GM23248 (cell line): ENCODE results near the gene RGS13. TPM values are rescaled to one million over a fixed set of nuclear protein-coding genes. Genes with fewer than 3 reads are reported as not detected.

ENCODE experiments used
- DNase-seq: peaks from one replicate; pipeline ENCODE4 v3.0.0-alpha.2; 2015
- H2AFZ ChIP-seq: fragments of 200-600 bp; sonication (generic); 2 replicates; pipeline ENCODE4 v1.6.1; 2016; ENCODE audit warnings: antibody characterized with exemption
- H3F3A ChIP-seq: fragments of 200-600 bp; sonication (generic); 2 replicates; pipeline ENCODE4 v1.6.1; 2016; ENCODE audit warnings: mild to moderate bottlenecking, antibody characterized with exemption, mixed run types; ENCODE audit not compliant: insufficient read depth
- H3K27ac ChIP-seq: fragments of 200-600 bp; sonication (generic); 2 replicates; pipeline ENCODE4 v1.5.1; 2016; ENCODE audit warnings: mild to moderate bottlenecking
- H3K27me3 ChIP-seq: fragments of 200-600 bp; sonication (generic); replicated peaks from 2 replicates; pipeline ENCODE4 v1.6.1; 2016; ENCODE audit warnings: mild to moderate bottlenecking; ENCODE audit not compliant: insufficient read depth
- H3K36me3 ChIP-seq: fragments of 200-600 bp; sonication (generic); 2 replicates; pipeline ENCODE4 v1.6.1; 2016; ENCODE audit warnings: low read depth, mild to moderate bottlenecking
- H3K4me1 ChIP-seq: fragments of 200-600 bp; sonication (generic); 2 replicates; pipeline ENCODE4 v1.6.1; 2016; ENCODE audit warnings: mild to moderate bottlenecking; ENCODE audit not compliant: insufficient read depth
- H3K4me2 ChIP-seq: fragments of 200-600 bp; sonication (generic); one replicate; pipeline ENCODE4 v1.6.1; 2016; ENCODE audit warnings: mild to moderate bottlenecking; ENCODE audit not compliant: unreplicated experiment
- H3K4me3 ChIP-seq: fragments of 200-600 bp; sonication (generic); 2 replicates; pipeline ENCODE4 v1.5.1; 2016; ENCODE audit warnings: mild to moderate bottlenecking
- H3K79me2 ChIP-seq: fragments of 200-600 bp; sonication (generic); 2 replicates; pipeline ENCODE4 v1.6.1; 2016; ENCODE audit warnings: mild to moderate bottlenecking; ENCODE audit not compliant: insufficient read depth
- H3K9ac ChIP-seq: fragments of 200-600 bp; sonication (generic); 2 replicates; pipeline ENCODE4 v1.6.1; 2016; ENCODE audit warnings: mild to moderate bottlenecking
- H3K9me2 ChIP-seq: fragments of 200-600 bp; sonication (generic); 2 replicates; pipeline ENCODE4 v1.6.1; 2016; ENCODE audit warnings: mixed run types, mild to moderate bottlenecking, moderate library complexity; ENCODE audit not compliant: insufficient read depth
- H3K9me3 ChIP-seq: fragments of 200-600 bp; sonication (generic); one replicate; pipeline ENCODE4 v1.6.1; 2017; ENCODE audit warnings: low read depth
- H4K20me1 ChIP-seq: fragments of 200-600 bp; sonication (generic); 2 replicates; pipeline ENCODE4 v1.6.0; 2016; ENCODE audit not compliant: insufficient read depth
- EZH2 ChIP-seq: fragments of 200-600 bp; sonication (generic); IDR thresholded peaks from 2 replicates; pipeline ENCODE4 v1.6.1; 2018; ENCODE audit warnings: antibody characterized with exemption, mild to moderate bottlenecking; ENCODE audit not compliant: insufficient read depth, poor library complexity, severe bottlenecking
- EZH2phosphoT487 ChIP-seq: fragments of 200-600 bp; sonication (generic); IDR thresholded peaks from 2 replicates; pipeline ENCODE4 v1.6.1; 2018; ENCODE audit warnings: antibody characterized with exemption, moderate library complexity, mild to moderate bottlenecking, low read depth; ENCODE audit not compliant: insufficient read depth
- WGBS, 2 experiments: methylation state at CpG; one replicate each; pipeline ENCODE4 v1.1.6; 2015 to 2017; ENCODE audit warnings: low lambda C conversion rate in 2 of 2, low coverage in 1 of 2; ENCODE audit errors: missing lambda C conversion rate in 2 of 2; 5-methylcytosine and 5-hydroxymethylcytosine counted together
- in situ Hi-C: fragments of 300-500 bp; cut with MboI; formaldehyde crosslinking; loops from 2 replicates; pipeline ENCODE4 v1.15.0; 2020
- polyA plus RNA-seq: library from polyadenylated mRNA; unstranded; fragments of >200 nt; fragmentation: Nextera tagmentation; extraction: Ambion mirVana; gene quantifications from 2 replicates; pipeline ENCODE4 v1.2.1, GENCODE V29; 2016
- total RNA-seq: library from RNA; depleted of rRNA; stranded (reverse); fragments of >200 nt; shearing (Covaris generic); gene quantifications from 2 replicates; pipeline ENCODE4 v1.2.3, GENCODE V29; 2014

Gene RGS13
- total and polyA plus RNA-seq, 2 experiments from 2014 or later, result not detected

DNA sequence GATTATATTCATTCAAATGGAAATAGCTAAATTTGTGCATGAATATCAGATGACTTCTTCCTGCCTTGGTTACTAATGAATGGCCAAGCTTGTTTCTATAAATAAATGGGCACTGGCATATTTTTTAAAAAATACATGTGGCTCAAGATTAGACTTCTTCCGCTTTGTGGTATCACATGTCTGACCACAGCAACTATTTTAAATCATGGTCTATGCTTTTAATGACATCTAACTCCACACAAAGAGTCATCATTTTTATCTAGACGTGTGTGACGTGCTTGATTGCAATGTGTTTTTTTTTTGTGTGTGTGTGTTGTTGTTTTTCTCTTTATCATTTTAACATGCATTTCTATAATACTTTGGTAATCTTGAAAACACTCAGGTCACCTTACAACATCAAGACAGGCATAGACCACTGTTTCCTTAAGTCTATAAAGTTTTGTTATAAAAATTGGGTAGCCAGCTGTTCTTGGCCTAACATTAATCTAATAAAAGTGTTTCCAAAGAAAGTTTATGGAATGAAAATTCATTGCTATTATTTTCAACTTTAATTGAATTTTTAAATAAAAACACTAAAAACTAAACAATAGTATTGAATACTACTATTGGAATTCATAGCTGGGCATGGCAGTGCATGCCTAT lies 30.8 kb upstream of the RGS13 start:
- no peaks in the 10 kb centered on the region for H3K9me2 ChIP-seq
- no peak overlapping the region for H3K4me3 ChIP-seq
- no peak overlapping the region for H2AFZ ChIP-seq
- H3K4me2 ChIP-seq, result no peak overlapping the region
- peaks cover 7% of the 10 kb centered on the region; the same call in 1 of the 2 replicates for H3K4me1 ChIP-seq
- H3K79me2 ChIP-seq, result no peaks in the 10 kb centered on the region
- no peak overlapping the region for H3K9ac ChIP-seq
- TF ChIP-seq EZH2phosphoT487 (no peak), EZH2 (no peak)
- H3F3A ChIP-seq, result no peaks in the 10 kb centered on the region
- H3K27me3 ChIP-seq, result no peaks in the 10 kb centered on the region
- peak; percentile 9 for DNase-seq
- no peaks in the 10 kb centered on the region for H3K36me3 ChIP-seq
- in situ Hi-C loops, result no loop called here
- no peaks in the 10 kb centered on the region for H3K9me3 ChIP-seq
- no peaks in the 10 kb centered on the region for H4K20me1 ChIP-seq
- no peak overlapping the region for H3K27ac ChIP-seq
- WGBS, 2 experiments, result 80 to 88% methylated on average over 3 of the region's 3 CpGs

DNA sequence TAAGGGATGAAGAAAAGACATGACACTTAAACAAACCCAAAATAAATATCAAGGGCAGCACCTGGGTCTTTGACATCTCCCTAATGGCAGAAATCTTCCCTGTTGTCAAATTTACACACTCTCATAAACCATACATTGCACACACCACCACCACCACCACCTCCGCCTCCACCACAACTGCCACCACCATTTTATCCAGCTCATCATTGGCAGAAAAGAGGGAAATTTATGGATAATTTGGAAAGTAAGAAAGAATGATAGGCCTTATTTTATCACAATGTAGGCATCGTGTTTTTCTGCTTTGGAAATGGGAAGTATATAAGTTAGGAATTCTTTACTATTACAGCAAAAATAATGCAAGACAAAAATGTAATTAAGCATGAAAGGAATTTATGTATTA lies 27.3 kb upstream of the RGS13 start:
- Histone ChIP-seq H3K4me3 (no peak overlapping the region), H3K27ac (no peak overlapping the region), H3K9me3 (no peaks in the 10 kb centered on the region), H3K4me1 (no peaks in the 10 kb centered on the region), H3K79me2 (no peaks in the 10 kb centered on the region), H2AFZ (no peak overlapping the region), H3K36me3 (no peaks in the 10 kb centered on the region), H3K4me2 (no peak overlapping the region), H3K9ac (no peak overlapping the region), H4K20me1 (no peaks in the 10 kb centered on the region), H3K27me3 (no peaks in the 10 kb centered on the region), H3K9me2 (no peaks in the 10 kb centered on the region), H3F3A (no peaks in the 10 kb centered on the region)
- no peak for DNase-seq
- 66 to 70% methylated on average over 2 of the region's 2 CpGs for WGBS, 2 experiments
- no peak for TF ChIP-seq EZH2phosphoT487
- TF ChIP-seq EZH2, result no peak
- in situ Hi-C loops, result no loop called here

DNA sequence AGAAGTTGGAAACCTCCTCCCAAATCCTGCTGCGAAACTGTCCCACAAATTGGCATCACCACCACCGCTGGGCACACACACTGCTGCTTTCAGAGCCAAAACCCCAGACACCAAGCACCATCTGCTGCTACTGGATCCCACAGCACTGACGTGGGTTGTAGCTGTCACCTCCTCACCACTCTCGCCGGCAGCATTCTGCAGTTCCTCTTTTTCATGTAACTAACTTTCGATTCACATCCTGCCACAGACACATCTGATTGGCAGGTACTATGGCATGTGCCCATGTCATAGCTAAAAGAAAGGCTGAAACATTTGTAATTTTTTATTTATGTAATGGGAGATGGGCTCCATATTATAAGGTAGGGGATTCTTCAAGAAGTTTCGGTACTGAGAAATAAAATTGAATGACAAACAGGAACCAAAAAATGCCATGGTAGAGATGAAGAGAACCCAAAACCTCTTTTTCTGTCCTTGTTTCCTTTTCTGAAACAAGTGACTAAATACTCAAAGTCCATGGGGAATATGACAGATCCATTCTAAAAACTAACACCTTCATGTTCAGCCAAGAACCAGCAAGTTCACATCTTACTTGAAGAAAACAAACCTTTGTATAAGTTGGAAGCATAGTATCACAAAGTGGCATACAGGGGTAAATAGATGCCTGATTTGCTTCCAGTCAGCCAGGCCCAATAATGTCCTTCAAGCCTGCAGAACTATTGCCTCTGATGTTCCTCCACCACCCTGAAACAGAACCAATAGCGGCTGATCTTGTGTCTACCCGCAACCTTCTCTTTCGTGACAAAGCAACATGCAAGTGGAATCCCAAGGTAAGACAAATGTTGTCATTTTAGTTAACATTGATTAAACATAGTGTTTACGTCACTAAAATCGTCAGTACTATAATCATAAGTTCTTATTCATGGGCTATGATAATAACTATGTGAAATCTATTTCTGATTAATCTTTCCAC lies 26.6 kb upstream of the RGS13 start:
- H3K4me2 ChIP-seq, result no peak overlapping the region
- no peak overlapping the region for H2AFZ ChIP-seq
- TF ChIP-seq EZH2 (no peak), EZH2phosphoT487 (no peak)
- H3K27ac ChIP-seq, result no peak overlapping the region
- H3K4me3 ChIP-seq, result no peak overlapping the region
- WGBS, 2 experiments, result 69 to 70% methylated on average over 12 of the region's 12 CpGs
- DNase-seq, result no peak
- no peaks in the 10 kb centered on the region for H3K9me2 ChIP-seq
- no peaks in the 10 kb centered on the region for H3K79me2 ChIP-seq
- no peaks in the 10 kb centered on the region for H3F3A ChIP-seq
- no peaks in the 10 kb centered on the region for H4K20me1 ChIP-seq
- no peaks in the 10 kb centered on the region for H3K9me3 ChIP-seq
- in situ Hi-C loops, result loop anchor here (10.0 kb wide), 1 partner anchor 405 kb away; no protein-coding TSS in a partner anchor
- no peaks in the 10 kb centered on the region for H3K36me3 ChIP-seq
- no peaks in the 10 kb centered on the region for H3K4me1 ChIP-seq
- H3K27me3 ChIP-seq, result no peaks in the 10 kb centered on the region
- no peak overlapping the region for H3K9ac ChIP-seq

DNA sequence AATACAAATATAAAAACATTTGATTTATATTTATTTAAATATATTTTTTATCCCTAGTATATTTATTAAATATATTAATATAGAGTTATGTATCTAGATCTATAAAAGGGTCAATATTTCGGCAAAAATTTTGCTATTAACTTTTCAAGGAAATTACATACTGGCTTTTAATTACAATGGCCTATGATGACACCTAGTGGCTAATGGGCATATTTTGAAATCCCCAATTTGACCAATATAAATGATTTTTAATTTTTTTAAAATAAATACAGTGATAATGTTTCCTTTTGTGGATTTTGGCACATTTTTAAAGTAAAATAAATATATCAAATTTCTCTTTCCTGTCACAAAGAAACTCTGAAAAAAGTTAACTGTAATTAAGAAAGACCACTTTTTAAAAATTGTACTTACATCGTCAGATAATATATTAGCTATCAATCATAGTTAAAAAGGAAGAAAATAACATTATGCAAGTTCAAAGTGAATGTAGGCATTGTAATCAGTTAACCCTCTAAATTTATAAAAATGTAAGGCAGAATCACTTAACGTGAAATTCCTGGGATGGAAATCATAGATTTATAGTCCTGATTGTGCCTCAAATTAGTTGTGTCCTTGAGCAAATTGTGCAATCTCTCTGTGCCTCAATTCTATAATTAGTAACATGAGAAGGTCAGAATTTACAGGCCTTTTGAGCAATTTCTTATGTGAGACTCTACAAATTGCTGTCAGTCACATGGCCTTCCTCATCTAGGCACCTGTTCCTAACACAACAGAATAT lies 25.6 kb upstream of the RGS13 start:
- TF ChIP-seq EZH2 (no peak), EZH2phosphoT487 (no peak)
- WGBS, 2 experiments, result 38 to 47% methylated on average over 3 of the region's 3 CpGs

More for the DNA sequence above, 25.6 kb upstream of the RGS13 start:
- no peaks in the 10 kb centered on the region for H3K79me2 ChIP-seq
- H3K4me1 ChIP-seq, result no peaks in the 10 kb centered on the region
- no peaks in the 10 kb centered on the region for H3F3A ChIP-seq
- no peaks in the 10 kb centered on the region for H4K20me1 ChIP-seq
- H3K9me3 ChIP-seq, result no peaks in the 10 kb centered on the region
- no peaks in the 10 kb centered on the region for H3K9me2 ChIP-seq
- no peak overlapping the region for H3K4me3 ChIP-seq
- in situ Hi-C loops, result loop anchor here (10.0 kb wide), 1 partner anchor 404 kb away; no protein-coding TSS in a partner anchor
- H3K27ac ChIP-seq, result no peak overlapping the region
- H2AFZ ChIP-seq, result no peak overlapping the region
- no peaks in the 10 kb centered on the region for H3K36me3 ChIP-seq
- peak; percentile 55 for DNase-seq
- H3K27me3 ChIP-seq, result no peaks in the 10 kb centered on the region
- H3K4me2 ChIP-seq, result no peak overlapping the region
- H3K9ac ChIP-seq, result no peak overlapping the region
